GM10248 (cell line): ENCODE data around the gene CAMK1.

Experiments
- CTCF ChIA-PET: fragments of 300-600 bp; sonication (Branson Sonifier 250); formaldehyde crosslinking; extraction: SDS; loops from one replicate; lab custom pipeline; 2021; ENCODE audit warnings: antibody characterized with exemption; lab: Yijun Ruan, JAX
- POLR2A ChIA-PET: fragments of 350-650 bp; sonication (Branson Sonifier 250); formaldehyde crosslinking; extraction: SDS; loops from one replicate; lab custom pipeline; 2020; ENCODE audit warnings: antibody characterized with exemption; lab: Yijun Ruan, JAX
- DNase-seq: peaks from one replicate; pipeline ENCODE4 v3.0.0; 2012; ENCODE audit errors: extremely low spot score
- TF ChIP-seq, protein P1 (sequence below): IDR thresholded peaks from 2 replicates; pipeline ENCODE4 v1.5.1; 2012; ENCODE audit warnings: mild to moderate bottlenecking, low read depth; ENCODE audit errors: extremely low read depth, missing control alignments, control extremely low read depth

Gene CAMK1

DNA sequence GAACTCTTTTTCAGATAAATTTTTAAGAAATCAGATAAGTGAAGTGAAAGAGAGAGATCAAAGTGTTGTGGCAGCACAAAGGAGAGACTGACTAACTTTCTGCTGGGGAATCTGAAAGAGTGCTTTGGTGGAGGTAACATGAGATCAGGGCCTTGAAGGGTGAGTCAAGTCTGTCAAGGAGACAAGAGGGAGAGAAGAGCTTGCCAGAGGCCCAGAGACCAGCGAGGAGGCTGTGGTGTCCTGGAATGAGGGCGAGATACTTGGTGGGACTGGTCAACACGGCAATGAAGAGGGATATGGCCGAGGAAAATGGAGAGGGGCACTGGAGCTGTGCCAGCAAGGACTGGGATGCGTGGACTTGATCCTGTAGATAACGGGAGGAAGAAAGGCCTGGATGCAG lies 18.0 kb upstream of the CAMK1 start:
- POLR2A ChIA-PET, result no interaction called here
- TF ChIP-seq, protein P1, sequence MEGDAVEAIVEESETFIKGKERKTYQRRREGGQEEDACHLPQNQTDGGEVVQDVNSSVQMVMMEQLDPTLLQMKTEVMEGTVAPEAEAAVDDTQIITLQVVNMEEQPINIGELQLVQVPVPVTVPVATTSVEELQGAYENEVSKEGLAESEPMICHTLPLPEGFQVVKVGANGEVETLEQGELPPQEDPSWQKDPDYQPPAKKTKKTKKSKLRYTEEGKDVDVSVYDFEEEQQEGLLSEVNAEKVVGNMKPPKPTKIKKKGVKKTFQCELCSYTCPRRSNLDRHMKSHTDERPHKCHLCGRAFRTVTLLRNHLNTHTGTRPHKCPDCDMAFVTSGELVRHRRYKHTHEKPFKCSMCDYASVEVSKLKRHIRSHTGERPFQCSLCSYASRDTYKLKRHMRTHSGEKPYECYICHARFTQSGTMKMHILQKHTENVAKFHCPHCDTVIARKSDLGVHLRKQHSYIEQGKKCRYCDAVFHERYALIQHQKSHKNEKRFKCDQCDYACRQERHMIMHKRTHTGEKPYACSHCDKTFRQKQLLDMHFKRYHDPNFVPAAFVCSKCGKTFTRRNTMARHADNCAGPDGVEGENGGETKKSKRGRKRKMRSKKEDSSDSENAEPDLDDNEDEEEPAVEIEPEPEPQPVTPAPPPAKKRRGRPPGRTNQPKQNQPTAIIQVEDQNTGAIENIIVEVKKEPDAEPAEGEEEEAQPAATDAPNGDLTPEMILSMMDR, result no peak
- CTCF ChIA-PET, result no interaction called here
- no peak for DNase-seq

DNA sequence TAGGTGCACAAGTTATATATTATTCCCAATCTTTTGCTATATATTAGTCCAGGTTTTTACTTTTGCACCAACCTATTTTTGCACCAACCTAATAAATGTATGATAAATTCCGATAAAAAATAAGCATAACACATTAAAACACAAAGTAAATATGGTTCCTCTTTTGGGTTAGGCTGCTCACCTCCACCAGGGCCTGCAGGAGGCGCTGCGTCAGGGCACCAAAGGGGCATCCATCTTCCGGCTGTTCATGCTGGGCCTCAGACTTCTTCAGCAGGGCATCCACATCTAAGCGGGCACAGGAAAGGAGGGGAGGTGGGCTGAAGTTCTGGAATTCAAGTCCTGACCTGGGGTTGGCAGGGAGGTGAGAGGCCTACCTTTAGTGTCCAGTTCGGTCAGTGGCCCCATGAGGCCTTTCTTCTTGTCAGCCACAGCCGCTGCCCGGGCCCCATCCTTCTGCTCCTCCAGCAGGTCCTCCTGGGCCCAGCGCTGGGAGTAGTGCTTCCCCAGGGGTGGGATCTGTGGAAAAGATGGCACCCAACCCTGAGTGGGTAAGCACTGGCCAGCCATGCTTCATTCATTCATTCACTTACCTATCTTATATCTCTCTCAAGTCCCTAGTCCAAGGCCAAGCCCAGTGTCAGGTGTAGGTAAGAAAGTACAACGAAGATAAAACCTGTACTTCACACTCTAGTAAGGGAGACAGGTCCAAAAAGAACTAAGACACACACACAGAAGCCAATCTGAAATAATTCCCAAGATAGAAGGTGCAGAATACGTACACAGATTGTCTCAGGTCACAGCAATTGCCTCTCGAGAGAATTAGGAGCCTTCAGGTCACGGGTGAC lies 17.3 kb upstream of the CAMK1 start:
- CTCF ChIA-PET, result interaction anchor here (1.2 kb wide), 1 partner anchor 145 kb away, joined by 3 read pairs; no protein-coding TSS in a partner anchor
- POLR2A ChIA-PET, result no interaction called here
- TF ChIP-seq, protein P1, result peak; percentile 32
- no peak for DNase-seq

DNA sequence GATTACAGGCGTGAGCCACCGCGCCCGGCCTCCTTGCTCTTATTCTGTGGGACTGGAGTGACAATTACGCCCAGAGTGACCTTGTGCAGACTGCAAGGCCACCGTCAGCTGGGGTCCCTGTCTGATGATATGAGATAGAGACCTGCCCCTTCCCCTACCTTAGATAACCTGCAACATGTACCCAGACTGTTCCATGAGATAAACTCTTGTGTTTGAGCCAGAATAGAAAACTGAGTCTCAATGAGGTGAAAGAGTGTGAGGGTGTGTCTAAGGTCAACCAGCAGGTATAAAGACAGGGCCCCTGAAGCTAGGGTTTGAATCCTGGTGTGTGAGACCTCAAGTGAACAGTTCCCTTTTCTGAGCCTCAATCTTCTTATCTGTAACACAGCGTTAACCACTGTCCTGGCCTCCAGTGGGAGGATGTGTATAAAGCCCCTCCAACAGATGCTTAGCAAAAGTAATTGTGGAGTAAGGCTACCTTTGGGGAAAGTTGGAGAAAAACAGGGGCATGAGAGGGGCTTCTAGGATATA lies 16.5 kb upstream of the CAMK1 start:
- DNase-seq, result no peak
- ChIA-PET POLR2A (no interaction called here), CTCF (interaction anchor here (1.2 to 1.3 kb wide), 2 partner anchors 9 to 146 kb away, joined by 3 to 5 read pairs; no protein-coding TSS in a partner anchor)
- TF ChIP-seq, protein P1, result no peak

DNA sequence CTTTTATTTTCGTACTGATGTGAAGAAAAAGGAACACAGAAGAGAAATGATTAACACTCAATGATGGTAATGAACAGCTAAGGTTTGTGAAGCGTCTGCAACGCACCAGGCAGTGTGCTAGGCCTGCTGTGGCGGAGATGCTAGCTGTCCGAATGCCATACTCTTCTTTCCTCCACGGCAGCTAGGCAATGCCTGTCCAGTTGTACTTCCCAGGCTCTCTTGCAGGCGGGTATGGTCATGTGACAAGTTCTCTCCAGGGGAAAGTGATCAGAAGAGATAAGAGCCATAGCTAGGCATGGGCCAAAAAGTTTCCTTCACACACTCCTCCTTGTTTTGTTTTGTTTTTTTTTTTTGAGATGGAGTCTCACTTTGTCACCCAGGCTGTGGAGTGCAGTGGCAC lies 15.9 kb upstream of the CAMK1 start:
- no peak for DNase-seq
- TF ChIP-seq, protein P1, result no peak
- ChIA-PET CTCF (interaction anchor here (1.3 kb wide), 1 partner anchor 9 kb away, joined by 5 read pairs; no protein-coding TSS in a partner anchor), POLR2A (no interaction called here)

DNA sequence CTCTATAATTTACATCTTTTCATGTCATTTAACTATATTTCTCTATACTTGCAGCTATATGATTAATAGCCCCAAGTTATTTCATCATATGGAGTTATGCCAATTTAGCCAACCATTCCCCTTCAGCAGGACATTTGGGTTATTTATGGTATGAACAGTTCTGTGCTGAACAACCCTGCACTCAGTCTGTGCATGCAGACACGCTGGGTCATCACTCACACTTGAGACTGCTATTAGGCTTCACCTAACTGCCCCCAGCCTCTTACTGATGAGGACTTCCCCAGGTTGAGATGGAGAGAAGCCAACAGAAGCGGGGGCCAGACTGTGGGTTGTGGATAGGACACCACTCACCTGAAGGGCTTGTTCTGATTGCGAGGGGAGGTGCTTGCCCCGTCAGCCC lies 15.2 kb upstream of the CAMK1 start:
- ChIA-PET CTCF (interaction anchor here (1.3 kb wide), 1 partner anchor 8 kb away, joined by 5 read pairs; no protein-coding TSS in a partner anchor), POLR2A (no interaction called here)
- TF ChIP-seq, protein P1, result no peak
- no peak for DNase-seq

DNA sequence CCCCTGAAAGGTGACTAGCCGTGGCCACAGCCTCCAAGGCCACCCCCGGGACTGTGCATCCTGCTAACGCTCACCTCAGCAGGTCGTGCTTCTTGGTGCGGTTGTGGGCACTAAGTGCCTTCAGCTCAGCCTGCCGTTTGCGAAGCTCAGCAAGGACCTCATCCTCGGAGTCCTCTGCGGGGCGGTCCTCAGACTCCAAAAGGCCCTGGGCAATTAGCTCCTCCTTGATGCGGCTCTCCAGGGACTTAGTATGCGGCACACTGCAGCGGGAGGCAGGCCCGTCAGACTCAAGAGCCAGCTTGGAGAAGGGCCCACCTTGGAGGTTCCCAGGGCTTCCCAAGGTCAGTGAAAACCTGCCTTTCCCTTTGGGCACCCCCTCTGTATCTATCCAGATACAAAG lies 14.2 kb upstream of the CAMK1 start:
- ChIA-PET CTCF (no interaction called here), POLR2A (no interaction called here)
- TF ChIP-seq, protein P1, result no peak
- DNase-seq, result no peak
